Myometrial cell (primary cell): ENCODE results near the gene MON1A. TPM values are rescaled to one million over a fixed set of nuclear protein-coding genes. Genes with fewer than 3 reads are reported as not detected.

ENCODE experiments used
- total RNA-seq: library from RNA; depleted of rRNA; stranded (reverse); fragments of >200 nt; gene quantifications from 2 replicates; pipeline ENCODE4 v1.2.3, GENCODE V29; 2015

Gene MON1A
- total RNA-seq: 22.0 and 26.5 TPM in 2 replicates

GRCh38 chr3:49929291-49930167 lies at the start of gene MON1A:
TSS of gene MON1A (minus strand) at chr3:49929811. CDS start at chr3:49913346, 16,465 bp downstream.

GRCh38 chr3:49939858-49940666 lies 10.5 kb upstream of the MON1A start, which contains the start of gene RBM6:
TSS of gene RBM6 (plus strand) at chr3:49940150. CDS start at chr3:49962642, 22,492 bp downstream.

GRCh38 chr3:49903451-49904424 lies 25.9 kb downstream of the MON1A start, which contains the start of gene MST1R:
TSS of gene MST1R (minus strand) at chr3:49903873. CDS start at chr3:49903609, 264 bp downstream.

GRCh38 chr3:49869525-49870126 lies 60.0 kb downstream of the MON1A start, which contains the start of gene CAMKV:
TSS of gene CAMKV (minus strand) at chr3:49869906. CDS start at chr3:49862388, 7,518 bp downstream.

Other genes starting within 250 kb of the MON1A start
- gene MST1, start 240.3 kb downstream of the MON1A start, total RNA-seq: 3.7 and 4.8 TPM in 2 replicates
- gene RNF123, start 240.3 kb downstream of the MON1A start, total RNA-seq: 22.5 and 30.6 TPM in 2 replicates
- gene AMIGO3, start 210.1 kb downstream of the MON1A start, total RNA-seq: 1.2 TPM in 1 of 2 replicates, not detected in the other
- 51.2 and 89.7 TPM in 2 replicates for gene GMPPB, start 205.9 kb downstream of the MON1A start, total RNA-seq
- 25.1 and 30.5 TPM in 2 replicates for gene IP6K1, start 143.3 kb downstream of the MON1A start, total RNA-seq
- gene CDHR4, start 129.9 kb downstream of the MON1A start, total RNA-seq: not detected in 2 replicates
- gene INKA1, start 126.5 kb downstream of the MON1A start, total RNA-seq: 2.5 and 7.5 TPM in 2 replicates
- 36.3 and 41.8 TPM in 2 replicates for gene UBA7, start 115.9 kb downstream of the MON1A start, total RNA-seq
- gene TRAIP, start 73.2 kb downstream of the MON1A start, total RNA-seq: 8.9 and 10.7 TPM in 2 replicates
- not detected in 2 replicates for gene CAMKV, start 59.9 kb downstream of the MON1A start, total RNA-seq
- under 0.01 and 0.53 TPM in 2 replicates for gene MST1R, start 25.9 kb downstream of the MON1A start, total RNA-seq
- 28.0 and 28.9 TPM in 2 replicates for gene RBM6, start 10.3 kb upstream of the MON1A start, total RNA-seq
- gene RBM5, start 159.1 kb upstream of the MON1A start, total RNA-seq: 61.3 and 61.4 TPM in 2 replicates
- gene SEMA3F, start 225.5 kb upstream of the MON1A start, total RNA-seq: 5.2 and 7.8 TPM in 2 replicates